Fibroblast of mammary gland (primary cell): Measurements from ENCODE around the gene WHRN.

Source experiments
- DNase-seq: peaks from one replicate; pipeline ENCODE4 v3.0.0-alpha.2; 2010; ENCODE audit warnings: low read depth
- H3K4me3 ChIP-seq: 2 replicates; pipeline ENCODE4 v1.5.1; 2011; ENCODE audit warnings: low read depth, mild to moderate bottlenecking, low read length, moderate library complexity; ENCODE audit not compliant: control insufficient read depth
- TF ChIP-seq, protein P1 (sequence below): conservative IDR thresholded peaks from 2 replicates; pipeline ENCODE4 v1.5.1; 2011; ENCODE audit warnings: low read depth, low read length, inconsistent platforms; ENCODE audit not compliant: control insufficient read depth, insufficient read depth

Gene WHRN

DNA sequence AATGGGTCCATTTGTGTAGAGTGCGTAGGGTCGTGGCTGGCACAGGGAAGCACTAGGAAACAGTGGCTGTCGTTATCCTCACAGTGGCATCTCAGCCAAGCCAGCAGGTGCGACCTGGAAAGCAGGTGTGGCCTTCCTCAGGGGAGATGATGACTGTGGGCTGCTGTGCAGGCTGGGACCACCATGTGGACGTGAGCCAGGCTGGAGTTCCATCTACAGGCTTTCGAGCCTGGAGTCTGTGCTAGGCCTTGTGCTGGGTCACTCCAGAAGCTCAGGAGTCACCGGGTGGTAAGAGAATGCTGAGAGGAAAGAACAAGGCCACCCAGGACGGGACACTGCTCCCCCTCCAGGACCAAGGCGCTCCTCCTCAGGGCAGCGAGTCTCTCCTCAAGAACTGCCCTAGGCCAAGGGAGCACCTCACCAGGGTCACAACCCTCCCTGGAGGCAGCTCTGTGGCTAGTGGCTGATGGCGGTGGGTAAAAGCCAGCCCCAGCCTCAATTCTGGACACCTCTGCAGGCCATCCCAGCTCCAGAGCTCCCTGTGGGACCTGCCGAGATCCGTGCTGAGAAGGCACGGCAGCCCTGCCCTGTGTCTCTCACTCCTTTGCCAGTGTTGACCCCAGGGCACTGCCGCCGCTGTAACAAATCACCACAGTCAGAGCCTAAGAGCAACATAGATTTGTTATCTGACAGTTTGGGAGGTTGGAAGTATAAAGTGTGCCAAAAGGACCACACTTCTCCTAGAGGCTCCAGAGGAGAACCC lies 36.0 kb downstream of the WHRN start:
- no peak for DNase-seq
- TF ChIP-seq, protein P1, sequence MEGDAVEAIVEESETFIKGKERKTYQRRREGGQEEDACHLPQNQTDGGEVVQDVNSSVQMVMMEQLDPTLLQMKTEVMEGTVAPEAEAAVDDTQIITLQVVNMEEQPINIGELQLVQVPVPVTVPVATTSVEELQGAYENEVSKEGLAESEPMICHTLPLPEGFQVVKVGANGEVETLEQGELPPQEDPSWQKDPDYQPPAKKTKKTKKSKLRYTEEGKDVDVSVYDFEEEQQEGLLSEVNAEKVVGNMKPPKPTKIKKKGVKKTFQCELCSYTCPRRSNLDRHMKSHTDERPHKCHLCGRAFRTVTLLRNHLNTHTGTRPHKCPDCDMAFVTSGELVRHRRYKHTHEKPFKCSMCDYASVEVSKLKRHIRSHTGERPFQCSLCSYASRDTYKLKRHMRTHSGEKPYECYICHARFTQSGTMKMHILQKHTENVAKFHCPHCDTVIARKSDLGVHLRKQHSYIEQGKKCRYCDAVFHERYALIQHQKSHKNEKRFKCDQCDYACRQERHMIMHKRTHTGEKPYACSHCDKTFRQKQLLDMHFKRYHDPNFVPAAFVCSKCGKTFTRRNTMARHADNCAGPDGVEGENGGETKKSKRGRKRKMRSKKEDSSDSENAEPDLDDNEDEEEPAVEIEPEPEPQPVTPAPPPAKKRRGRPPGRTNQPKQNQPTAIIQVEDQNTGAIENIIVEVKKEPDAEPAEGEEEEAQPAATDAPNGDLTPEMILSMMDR: no peak
- H3K4me3 ChIP-seq: no peak overlapping the region

DNA sequence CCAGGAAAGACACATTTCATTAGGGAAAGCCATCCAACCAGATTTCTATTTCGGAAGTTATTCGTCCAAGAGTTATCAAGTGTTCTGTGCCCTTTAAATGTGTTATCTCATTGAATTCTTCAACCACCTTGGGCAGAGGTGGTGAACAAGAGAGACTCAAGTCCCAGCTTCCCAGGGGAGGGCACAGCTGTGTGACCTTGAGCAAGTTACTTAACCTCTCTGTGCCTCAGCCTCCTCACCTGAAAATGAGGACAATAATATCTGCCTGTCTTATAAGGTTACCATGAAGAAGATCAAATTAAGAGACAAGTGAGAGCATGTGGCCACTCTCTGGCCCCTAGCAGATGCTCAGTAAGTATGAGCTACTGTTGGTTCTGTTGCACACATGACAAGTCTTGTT lies 37.4 kb downstream of the WHRN start:
- no peak overlapping the region for H3K4me3 ChIP-seq
- TF ChIP-seq, protein P1: no peak
- DNase-seq: no peak

DNA sequence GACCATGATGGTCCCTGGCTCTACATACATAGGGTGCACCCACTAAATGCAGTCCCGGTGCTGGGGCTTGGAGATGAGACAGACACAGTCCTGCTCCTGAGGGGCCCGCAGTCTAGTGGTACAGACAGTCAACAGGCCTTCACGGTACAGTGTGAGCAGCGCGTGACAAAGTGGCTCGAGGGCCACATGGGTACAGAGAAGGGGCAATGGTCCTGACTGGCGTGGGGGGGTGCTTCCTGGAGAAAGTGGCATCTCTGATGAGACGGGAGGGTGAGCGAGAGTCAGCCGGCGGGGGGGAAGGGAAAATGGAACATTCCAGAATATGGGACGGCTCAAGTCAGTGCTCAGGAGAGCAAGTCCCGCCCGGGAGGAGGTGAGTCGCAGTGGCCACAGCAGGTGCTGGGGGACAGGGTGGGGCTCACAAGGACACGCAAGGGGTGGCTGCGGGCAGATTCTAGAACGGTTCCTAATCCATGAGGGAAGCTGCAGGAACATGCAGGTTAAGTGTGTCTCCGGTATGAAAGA lies 38.0 kb downstream of the WHRN start:
- H3K4me3 ChIP-seq: no peak overlapping the region
- TF ChIP-seq, protein P1: no peak
- no peak for DNase-seq

DNA sequence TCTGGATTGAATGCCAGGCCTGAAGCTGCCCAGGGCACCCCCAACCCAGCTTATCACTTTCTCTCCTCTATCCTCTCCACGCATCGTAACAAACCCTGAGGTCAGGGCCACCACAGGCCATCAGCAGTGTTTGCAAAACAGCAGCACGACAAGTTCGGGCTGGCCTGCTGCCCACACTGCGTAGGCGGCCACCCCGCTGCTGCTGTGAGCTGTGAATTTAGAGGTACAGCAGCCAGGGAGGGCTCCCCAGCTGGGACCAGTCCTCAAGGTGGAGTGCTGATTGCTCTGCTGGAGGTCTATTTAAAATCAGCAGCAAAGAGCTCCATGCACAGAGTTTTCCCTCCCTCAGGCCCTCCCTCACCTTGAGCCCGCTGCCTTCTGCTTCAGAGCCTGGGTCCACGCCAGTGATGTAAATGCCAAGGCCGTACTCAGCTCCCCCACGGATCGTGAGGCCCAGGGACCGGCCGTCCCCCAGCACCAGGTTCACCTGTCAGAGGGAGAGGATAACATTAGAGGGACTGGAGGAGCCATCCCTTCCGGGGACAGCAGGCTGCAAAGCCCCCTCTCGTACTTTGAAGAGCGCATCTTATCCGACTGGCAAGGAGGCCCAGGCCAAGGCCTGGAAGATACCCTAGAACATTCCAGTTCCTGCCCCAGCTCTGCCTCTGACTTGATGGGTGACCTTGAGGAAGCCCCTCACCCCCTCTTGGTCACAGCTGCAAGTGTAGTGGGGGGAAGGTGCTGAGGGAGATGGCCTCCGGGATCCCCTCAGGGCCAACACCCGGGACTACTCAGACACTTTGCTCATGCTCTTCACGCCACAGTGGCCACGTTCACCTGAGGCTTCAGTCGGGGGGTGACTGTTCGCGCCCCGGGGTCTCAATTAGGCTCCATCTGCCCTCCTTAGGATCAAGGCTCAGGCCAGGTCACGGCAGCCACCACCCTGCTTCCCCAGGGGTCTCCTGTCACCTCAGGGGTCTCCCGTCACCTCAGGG lies 39.1 kb downstream of the WHRN start:
- TF ChIP-seq, protein P1: no peak
- H3K4me3 ChIP-seq: no peak overlapping the region
- no peak for DNase-seq

DNA sequence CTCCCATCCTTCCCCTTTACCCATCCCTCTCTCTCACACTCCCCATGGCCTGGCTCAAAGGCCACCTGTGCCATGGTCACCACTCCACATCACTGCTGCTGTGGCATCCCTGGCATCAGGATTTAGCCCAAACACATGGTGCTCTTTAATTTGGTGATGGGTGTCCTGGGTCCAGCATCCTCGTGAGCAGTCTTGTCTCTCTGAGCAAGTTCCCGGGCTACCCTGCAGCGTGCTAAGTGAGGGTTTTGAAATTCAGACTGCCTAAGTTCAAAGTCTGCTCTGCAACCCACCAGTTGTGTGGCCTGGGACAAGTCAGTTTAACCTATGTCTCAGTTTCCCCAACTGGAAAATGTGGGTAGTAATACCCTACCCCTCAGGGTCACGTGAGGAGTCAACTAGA lies 39.9 kb downstream of the WHRN start:
- H3K4me3 ChIP-seq: no peak overlapping the region
- TF ChIP-seq, protein P1: no peak
- no peak for DNase-seq

DNA sequence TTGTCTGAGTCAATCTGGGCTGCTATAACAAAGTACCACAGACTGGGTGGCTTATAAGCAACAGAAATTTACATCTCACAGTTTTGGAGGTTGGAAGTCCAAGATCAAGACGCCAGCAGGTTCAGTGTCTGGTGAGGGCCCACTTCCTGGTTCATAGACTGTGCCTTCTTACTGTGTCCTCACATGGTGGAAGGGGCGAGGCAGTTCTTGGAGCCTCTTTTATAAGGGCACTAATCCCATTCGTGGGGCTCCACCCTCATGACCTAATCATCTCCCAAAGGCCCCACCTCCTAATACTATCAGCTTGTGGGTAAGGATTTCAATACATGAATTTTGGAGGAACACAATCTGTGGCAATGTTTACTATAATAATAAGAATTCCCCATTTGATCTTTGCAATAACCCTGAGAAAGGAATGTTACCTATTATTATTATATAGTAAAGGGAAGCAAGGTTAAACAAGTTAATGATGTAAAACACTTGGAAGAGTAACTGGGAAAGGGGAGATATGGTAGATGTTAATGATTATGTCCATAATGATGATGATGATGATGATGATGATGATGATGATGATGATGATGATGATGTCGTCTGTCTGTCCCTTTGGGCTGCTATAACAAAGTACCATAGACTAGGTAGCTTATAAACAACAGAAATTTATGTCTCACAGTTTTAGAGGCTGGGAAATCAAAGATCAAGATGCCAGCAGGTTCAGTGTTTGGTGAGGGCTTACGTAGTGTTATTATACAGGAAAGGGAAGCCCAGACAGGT lies 40.8 kb downstream of the WHRN start:
- no peak overlapping the region for H3K4me3 ChIP-seq
- DNase-seq: no peak
- TF ChIP-seq, protein P1: no peak
